ENCODE results near the gene HDAC8.

DNA sequence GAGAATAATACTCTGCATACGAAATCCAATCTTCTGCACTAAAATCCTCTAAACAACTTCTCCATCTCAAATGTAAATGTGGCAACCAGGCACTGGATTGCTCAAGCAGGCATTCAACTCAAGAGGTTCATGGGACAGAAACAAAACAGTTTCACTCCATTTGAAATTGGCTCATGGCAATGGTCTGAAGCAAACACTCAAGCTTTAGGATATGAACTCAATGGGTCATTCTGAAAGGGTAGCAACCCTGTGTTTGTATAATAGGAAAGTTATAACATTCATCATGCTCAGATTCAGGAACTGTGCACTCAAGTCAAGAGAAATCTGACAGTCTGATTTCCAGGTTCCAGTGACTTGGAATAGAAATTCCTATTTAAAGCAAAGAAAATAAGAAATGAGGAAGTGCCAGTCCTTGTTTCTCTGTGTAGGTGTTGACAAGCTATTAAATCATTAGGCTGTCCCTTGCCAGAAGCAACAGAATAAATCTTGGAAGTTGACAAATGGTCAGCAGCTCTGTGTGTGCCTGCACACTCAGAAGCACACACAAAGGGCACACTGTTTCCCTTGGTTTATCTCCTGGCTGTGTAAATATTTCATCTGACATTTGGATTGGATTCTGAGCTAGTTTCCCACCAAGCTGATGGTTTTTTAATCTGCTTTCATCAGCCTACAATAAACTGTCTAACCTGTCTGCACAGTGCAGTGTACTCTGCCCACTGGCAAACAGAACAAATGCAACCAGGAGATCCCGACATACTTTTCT, 191.0 kb downstream of the HDAC8 start:
- TF ChIP-seq, protein P1, sequence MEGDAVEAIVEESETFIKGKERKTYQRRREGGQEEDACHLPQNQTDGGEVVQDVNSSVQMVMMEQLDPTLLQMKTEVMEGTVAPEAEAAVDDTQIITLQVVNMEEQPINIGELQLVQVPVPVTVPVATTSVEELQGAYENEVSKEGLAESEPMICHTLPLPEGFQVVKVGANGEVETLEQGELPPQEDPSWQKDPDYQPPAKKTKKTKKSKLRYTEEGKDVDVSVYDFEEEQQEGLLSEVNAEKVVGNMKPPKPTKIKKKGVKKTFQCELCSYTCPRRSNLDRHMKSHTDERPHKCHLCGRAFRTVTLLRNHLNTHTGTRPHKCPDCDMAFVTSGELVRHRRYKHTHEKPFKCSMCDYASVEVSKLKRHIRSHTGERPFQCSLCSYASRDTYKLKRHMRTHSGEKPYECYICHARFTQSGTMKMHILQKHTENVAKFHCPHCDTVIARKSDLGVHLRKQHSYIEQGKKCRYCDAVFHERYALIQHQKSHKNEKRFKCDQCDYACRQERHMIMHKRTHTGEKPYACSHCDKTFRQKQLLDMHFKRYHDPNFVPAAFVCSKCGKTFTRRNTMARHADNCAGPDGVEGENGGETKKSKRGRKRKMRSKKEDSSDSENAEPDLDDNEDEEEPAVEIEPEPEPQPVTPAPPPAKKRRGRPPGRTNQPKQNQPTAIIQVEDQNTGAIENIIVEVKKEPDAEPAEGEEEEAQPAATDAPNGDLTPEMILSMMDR (conservative IDR thresholded peaks at IDR 0.05; ENCODE audit: low read length): no peak
- TF ChIP-seq EZH2phosphoT487 (IDR thresholded peaks at IDR 0.05; ENCODE audit: borderline replicate concordance, low read depth, low read length): no peak

Measured in OCI-LY7 (cell line).